Activated T-cell treated with anti-CD3 and anti-CD28 coated beads for 24 hours (primary cell): Measurements from ENCODE around the gene MARCHF9.
"Not testable (repeated sequence)": the region's sequence is repeated elsewhere in the genome, so short reads cannot be mapped to it uniquely, and the experiment has no call there.

ENCODE experiments used
- DNase-seq: peaks from one replicate; pipeline ENCODE4 v3.0.0-alpha.2; 2020; ENCODE audit warnings: low read depth

Gene MARCHF9

GRCh38 chr12:57754411-57755193, at the start of gene MARCHF9:
TSS of gene MARCHF9 (plus strand) at chr12:57755103. CDS start at chr12:57755529, 426 bp downstream.
- DNase-seq, result peak; percentile 79

GRCh38 chr12:57707250-57707649, 47.7 kb upstream of the MARCHF9 start:
- no peak for DNase-seq

GRCh38 chr12:57708296-57708695, 46.6 kb upstream of the MARCHF9 start:
- DNase-seq, result no peak

- DNase-seq, result no peak
Measured at GRCh38 chr12:57712701-57713100, 42.2 kb upstream of the MARCHF9 start.

GRCh38 chr12:57713209-57713608, 41.7 kb upstream of the MARCHF9 start:
- no peak for DNase-seq

GRCh38 chr12:57715036-57715748, 39.7 kb upstream of the MARCHF9 start:
- DNase-seq, result not testable (repeated sequence)

- no peak for DNase-seq
Measured at GRCh38 chr12:57715786-57716185, 39.1 kb upstream of the MARCHF9 start.

- DNase-seq, result no peak
Measured at GRCh38 chr12:57716305-57716704, 38.6 kb upstream of the MARCHF9 start.

- no peak for DNase-seq
Measured at GRCh38 chr12:57717131-57717530, 37.8 kb upstream of the MARCHF9 start.

GRCh38 chr12:57717846-57718640, 36.9 kb upstream of the MARCHF9 start:
- no peak for DNase-seq

GRCh38 chr12:57718641-57719528, 36.0 kb upstream of the MARCHF9 start:
- DNase-seq, result no peak

- DNase-seq, result no peak
Measured at GRCh38 chr12:57719777-57720605, 34.9 kb upstream of the MARCHF9 start.

GRCh38 chr12:57720606-57721595, 34.0 kb upstream of the MARCHF9 start:
- DNase-seq, result no peak

- not testable (repeated sequence) for DNase-seq
Measured at GRCh38 chr12:57721846-57722608, 32.9 kb upstream of the MARCHF9 start.

- no peak for DNase-seq
Measured at GRCh38 chr12:57722716-57723629, 31.9 kb upstream of the MARCHF9 start.

- no peak for DNase-seq
Measured at GRCh38 chr12:57723630-57723962, 31.3 kb upstream of the MARCHF9 start.
